AG09309 (cell line): ENCODE results near the gene TSPOAP1.

ENCODE experiments used
- DNase-seq: peaks from one replicate; pipeline ENCODE4 v3.0.0-alpha.2; 2010; ENCODE audit warnings: low read depth
- H3K4me3 ChIP-seq: 2 replicates; pipeline ENCODE4 v1.5.1; 2011; ENCODE audit warnings: mild to moderate bottlenecking, low read depth, low read length, moderate library complexity; ENCODE audit not compliant: control insufficient read depth
- TF ChIP-seq, protein P1 (sequence below): IDR thresholded peaks from 2 replicates; pipeline ENCODE4 v1.5.1; 2011; ENCODE audit warnings: mild to moderate bottlenecking, low read depth, low read length, inconsistent platforms; ENCODE audit not compliant: insufficient read depth, control insufficient read depth; ENCODE audit errors: missing control alignments

TSPOAP1 gene

DNA sequence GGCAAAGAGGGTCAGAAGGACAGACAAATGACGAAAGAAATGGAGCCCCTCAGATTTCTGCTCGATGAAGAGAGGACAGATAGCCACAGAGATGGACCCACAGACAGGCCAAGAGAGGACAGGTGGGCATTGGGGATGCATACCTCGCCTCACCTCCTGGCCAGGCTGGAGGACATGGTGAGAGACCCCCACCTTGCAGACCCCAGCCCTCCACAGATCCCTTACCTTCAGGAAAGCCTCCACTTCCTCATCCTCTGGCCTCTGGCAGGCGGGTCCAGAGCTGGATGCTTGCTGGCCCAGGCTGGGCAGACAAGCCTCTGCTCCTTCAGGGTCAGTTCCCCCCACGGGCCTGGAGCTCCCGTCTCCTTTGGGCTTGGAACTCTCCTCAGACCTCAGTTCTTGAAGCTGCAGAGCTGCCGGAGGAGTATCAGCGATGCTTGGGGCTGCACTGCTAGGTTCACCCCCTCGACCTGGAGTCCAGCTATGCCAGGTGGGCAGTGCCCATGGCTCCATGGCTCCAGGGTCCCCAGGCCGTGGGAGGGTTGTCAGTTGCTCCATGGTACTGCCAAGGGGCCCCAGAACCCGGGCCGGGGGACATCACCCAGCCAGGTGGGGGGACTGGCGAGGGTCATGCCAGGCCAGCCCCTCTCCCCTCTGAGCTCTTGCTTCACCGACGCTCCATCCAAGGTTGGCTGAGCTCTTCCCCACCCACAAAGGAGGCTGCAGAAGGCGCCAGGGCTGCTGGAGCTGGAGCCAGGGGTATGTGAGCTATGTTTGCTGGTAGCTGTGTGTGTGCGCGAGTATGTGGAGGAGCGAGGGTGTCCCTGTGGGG lies 1.0 kb downstream of the TSPOAP1 start:
- H3K4me3 ChIP-seq: no peak overlapping the region
- TF ChIP-seq, protein P1, sequence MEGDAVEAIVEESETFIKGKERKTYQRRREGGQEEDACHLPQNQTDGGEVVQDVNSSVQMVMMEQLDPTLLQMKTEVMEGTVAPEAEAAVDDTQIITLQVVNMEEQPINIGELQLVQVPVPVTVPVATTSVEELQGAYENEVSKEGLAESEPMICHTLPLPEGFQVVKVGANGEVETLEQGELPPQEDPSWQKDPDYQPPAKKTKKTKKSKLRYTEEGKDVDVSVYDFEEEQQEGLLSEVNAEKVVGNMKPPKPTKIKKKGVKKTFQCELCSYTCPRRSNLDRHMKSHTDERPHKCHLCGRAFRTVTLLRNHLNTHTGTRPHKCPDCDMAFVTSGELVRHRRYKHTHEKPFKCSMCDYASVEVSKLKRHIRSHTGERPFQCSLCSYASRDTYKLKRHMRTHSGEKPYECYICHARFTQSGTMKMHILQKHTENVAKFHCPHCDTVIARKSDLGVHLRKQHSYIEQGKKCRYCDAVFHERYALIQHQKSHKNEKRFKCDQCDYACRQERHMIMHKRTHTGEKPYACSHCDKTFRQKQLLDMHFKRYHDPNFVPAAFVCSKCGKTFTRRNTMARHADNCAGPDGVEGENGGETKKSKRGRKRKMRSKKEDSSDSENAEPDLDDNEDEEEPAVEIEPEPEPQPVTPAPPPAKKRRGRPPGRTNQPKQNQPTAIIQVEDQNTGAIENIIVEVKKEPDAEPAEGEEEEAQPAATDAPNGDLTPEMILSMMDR: no peak
- no peak for DNase-seq

DNA sequence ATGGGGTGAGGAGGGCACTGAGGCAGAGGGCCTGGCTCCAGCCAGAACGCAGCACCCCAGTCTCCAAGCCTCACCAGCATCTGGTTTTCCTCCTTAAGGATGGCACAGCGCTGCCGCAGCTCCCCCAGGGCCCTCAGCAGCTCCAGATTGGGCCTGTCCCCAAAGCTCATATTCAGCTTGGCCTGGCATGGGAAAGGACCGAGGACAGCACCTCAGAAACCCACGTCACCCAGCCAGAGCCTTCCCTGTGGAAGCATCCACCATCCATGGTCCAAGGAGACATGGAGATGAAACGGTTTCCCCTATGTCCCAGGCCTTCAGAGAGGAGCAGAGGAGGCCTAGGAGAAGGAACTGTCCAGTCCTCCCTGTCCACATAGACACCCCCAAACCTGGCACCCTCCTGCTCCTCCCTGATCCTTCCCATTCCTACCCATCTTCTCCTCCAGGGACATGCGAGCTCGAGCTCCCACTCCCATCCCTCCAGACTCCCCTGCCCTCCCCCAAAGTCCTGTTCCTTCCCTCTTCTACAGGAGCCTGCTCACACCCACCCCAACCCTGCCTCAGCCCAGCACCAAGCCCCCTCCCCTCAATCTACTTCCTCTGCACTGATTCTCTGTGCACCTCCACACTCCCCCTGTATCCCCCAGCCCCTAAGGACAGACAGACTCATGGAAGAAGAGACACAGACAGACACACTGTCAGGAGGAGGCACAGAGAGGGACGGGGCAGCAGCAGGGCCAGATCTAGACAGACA lies 1.8 kb downstream of the TSPOAP1 start:
- TF ChIP-seq, protein P1: no peak
- no peak overlapping the region for H3K4me3 ChIP-seq
- no peak for DNase-seq

DNA sequence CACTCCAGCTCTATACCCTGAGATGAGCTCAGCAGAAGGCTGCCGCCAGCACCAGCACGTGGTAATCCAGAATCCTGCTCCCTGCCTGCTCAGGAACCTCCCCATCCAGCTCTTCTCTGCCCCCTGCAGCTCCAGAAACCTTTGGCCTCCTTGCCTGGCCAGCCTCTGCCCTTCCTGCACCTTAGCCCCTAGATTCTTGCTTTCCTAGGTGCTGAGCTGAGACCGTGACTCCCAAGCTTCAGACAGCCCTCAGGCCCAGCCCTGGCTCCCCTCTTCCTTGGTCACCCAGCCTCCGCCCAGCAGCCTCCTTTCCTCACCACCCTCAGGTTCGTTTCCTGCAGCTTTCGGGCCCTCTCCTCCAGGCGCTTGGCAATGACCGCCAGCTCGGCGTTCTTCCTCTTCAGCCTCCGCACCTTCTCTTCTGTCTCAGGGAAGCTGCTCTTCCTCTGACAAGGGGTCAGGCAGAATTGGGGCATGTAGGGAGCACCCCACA lies 2.6 kb downstream of the TSPOAP1 start:
- DNase-seq: no peak
- TF ChIP-seq, protein P1: no peak
- no peak overlapping the region for H3K4me3 ChIP-seq

DNA sequence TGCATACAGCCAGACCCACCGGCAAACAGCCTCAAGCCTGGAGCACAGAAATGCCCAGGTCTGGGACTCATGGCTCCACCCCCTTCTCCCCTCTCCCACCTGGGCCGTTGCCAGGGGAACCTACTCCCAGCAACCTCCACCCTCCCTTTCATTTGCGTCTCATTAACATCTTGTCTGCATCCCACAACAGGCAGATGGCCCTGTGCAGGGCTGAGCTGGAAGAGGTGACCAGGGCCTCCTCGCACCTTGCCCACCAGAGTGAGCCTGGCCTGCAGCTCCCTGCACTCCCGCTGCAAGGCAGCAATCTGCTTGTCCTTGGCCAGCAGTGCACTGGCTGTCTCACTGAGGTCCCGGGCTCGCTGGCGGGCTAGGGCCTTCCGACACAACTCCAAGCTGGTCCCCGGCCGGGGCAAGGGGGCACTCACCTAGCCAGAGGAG lies 3.3 kb downstream of the TSPOAP1 start:
- no peak overlapping the region for H3K4me3 ChIP-seq
- DNase-seq: no peak
- TF ChIP-seq, protein P1: no peak

DNA sequence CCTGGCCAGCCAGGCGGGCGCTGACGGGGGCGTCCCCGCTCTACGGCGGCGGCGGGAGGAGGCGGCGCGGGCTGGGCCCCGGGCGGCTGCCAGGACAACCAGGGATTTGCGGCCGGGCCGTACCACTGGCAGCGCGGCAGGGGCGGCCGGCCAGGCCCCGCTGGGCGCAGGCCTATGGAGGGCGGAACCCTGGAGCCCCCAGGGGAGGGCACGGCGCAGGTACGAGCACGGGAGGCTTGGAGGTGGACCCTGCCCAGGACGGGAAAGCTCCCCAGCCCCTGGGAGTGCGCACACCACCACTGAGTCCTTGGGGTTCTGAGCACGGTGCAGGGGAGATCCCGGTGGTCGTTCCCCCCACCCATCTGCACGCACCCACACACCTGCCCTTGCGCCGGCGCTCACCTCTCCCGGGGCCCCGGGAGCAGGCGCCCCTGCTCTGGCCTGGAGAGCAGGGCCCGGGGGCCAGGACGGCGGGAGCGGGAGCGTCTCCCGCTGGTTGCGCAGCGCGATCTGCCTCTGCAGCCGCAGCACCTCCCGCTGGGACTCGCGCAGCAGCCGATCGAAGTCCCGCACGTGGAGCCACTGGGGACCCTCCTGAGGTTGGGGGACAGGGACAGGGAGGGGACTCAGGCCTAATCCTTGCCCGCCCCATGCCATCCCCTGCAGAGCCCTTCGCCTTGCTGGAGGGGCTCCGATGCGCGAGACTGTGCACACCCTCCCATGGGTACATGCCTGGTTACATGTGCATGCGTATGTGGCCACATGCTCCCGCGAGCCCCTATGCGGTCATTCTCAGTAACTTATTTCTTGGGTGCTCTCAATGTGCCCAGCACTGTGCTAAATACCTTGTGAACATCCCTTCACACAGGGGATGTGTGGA lies 3.9 kb downstream of the TSPOAP1 start:
- peak overlapping the region; percentile 40 for H3K4me3 ChIP-seq
- TF ChIP-seq, protein P1: no peak
- no peak for DNase-seq

DNA sequence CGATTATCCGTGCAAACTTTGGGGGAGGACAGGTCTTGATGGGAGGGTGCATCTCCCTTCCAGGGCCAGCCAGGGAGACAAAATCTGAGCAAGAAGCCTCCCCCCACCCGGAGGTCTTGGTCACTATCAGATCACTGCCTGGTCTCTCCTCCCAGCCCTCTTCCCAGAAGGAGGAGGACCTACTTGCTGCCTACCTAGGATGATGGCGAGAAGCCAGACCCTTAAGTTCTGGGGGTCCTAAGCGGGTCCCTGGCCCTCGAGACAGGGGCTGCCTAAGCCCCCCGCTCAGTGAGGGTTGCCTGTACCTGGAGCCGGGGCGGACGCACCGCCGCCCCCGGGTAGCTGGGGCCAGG lies 4.6 kb downstream of the TSPOAP1 start:
- TF ChIP-seq, protein P1: no peak
- H3K4me3 ChIP-seq: no peak overlapping the region
- DNase-seq: no peak
